HCT116 (cell line): Measurements from ENCODE around the gene BLOC1S3. TPM values are rescaled to one million over a fixed set of nuclear protein-coding genes. Genes with fewer than 3 reads are reported as not detected.

Experiments used
- ATAC-seq: fragments of 200-7000 bp; cut with Tn5 transposase; 2 replicates; pipeline ENCODE4 v1.9.1; 2020; ENCODE audit warnings: mild to moderate bottlenecking, moderate library complexity
- BruUV-seq: library from RNA; stranded (reverse); fragments of 400-500 nt; replicated peaks from 2 replicates; lab custom pipeline; 2021; lab: Mats Ljungman, UMichigan
- CTCF ChIA-PET: fragments of 300-600 bp; sonication (Branson Sonifier 250); formaldehyde crosslinking; loops from one replicate; lab custom pipeline; 2021; ENCODE audit warnings: antibody characterized with exemption; lab: Charles Lee
- POLR2A ChIA-PET: fragments of 300-600, 350-600 bp; sonication (Branson Sonifier 250); formaldehyde crosslinking; loops from one replicate; lab custom pipeline; 2021; ENCODE audit warnings: antibody characterized with exemption; lab: Charles Lee
- RAD21 ChIA-PET, 2 experiments: fragments of 300-600 bp; sonication (Branson Sonifier 250); formaldehyde crosslinking; loops; one replicate each; lab custom pipeline; 2023; ENCODE audit warnings: low total read pairs in 2 of 2; ENCODE audit not compliant: uncharacterized antibody in 2 of 2, unreplicated experiment in 2 of 2, low non-redundant PET in 1 of 2; lab: Charles Lee
- DNase-seq: peaks from one replicate; pipeline ENCODE4 v3.0.0-alpha.2; 2010; ENCODE audit warnings: low read depth, low spot score
- H2AFZ ChIP-seq: fragments of 200-600 bp; shearing (Covaris generic), sonication (generic); 2 replicates; pipeline ENCODE4 v1.6.1; 2017; ENCODE audit warnings: low read depth, mixed run types, mixed read lengths, antibody characterized with exemption, low read length; ENCODE audit not compliant: poor library complexity, severe bottlenecking
- H3K27ac ChIP-seq: 2 replicates; pipeline ENCODE4 v1.5.1; 2012; ENCODE audit warnings: low read depth, low read length
- H3K27me3 ChIP-seq: fragments of 200-600 bp; sonication (generic); 2 replicates; pipeline ENCODE4 v1.6.1; 2016; ENCODE audit warnings: mixed run types, low read length, mixed read lengths; ENCODE audit not compliant: insufficient read depth
- H3K36me3 ChIP-seq, 2 experiments: fragments of 200-500 bp in 1 of 2; fragments of 200-600 bp in 1 of 2; sonication (Bioruptor generic) in 1 of 2; sonication (generic) in 1 of 2; 2 replicates each; pipeline versions ENCODE4 v1.5.1 to v1.6.1; 2014 to 2016; ENCODE audit warnings: low read length in 2 of 2, inconsistent platforms in 1 of 2, mixed read lengths in 1 of 2, mixed run types in 1 of 2; ENCODE audit not compliant: insufficient read depth in 2 of 2, control insufficient read depth in 1 of 2
- H3K4me1 ChIP-seq, 2 experiments: fragments of 200-600 bp in 1 of 2; sonication (generic) in 1 of 2; 2 replicates each; pipeline versions ENCODE4 v1.5.1 to v1.6.1; 2012 to 2017; ENCODE audit warnings: low read length in 2 of 2, inconsistent platforms in 1 of 2, mild to moderate bottlenecking in 1 of 2, mixed read lengths in 1 of 2, mixed run types in 1 of 2, moderate library complexity in 1 of 2; ENCODE audit not compliant: insufficient read depth in 2 of 2, control insufficient read depth in 1 of 2
- H3K4me2 ChIP-seq: fragments of 200-600 bp; sonication (generic); 2 replicates; pipeline ENCODE4 v1.6.1; 2017; ENCODE audit warnings: mixed run types, low read length, mixed read lengths
- H3K4me3 ChIP-seq, 2 experiments: fragments of 200-600 bp in 1 of 2; sonication (generic) in 1 of 2; replicated peaks in 1 of 2; 2 replicates each; pipeline ENCODE4 v1.5.1; 2011 to 2016; ENCODE audit warnings: low read length in 2 of 2, control low read depth in 1 of 2, low read depth in 1 of 2, mild to moderate bottlenecking in 1 of 2, mixed read lengths in 1 of 2, mixed run types in 1 of 2
- H3K79me2 ChIP-seq: fragments of 200-600 bp; sonication (generic); 2 replicates; pipeline ENCODE4 v1.6.1; 2017; ENCODE audit warnings: mild to moderate bottlenecking, mixed run types, low read length, moderate library complexity, mixed read lengths; ENCODE audit not compliant: insufficient read depth
- H3K9ac ChIP-seq: fragments of 200-600 bp; sonication (generic); 2 replicates; pipeline ENCODE4 v1.6.1; 2016; ENCODE audit warnings: low read length, mixed read lengths
- H3K9me2 ChIP-seq: fragments of 200-600 bp; sonication (generic), shearing (Covaris generic); 2 replicates; pipeline ENCODE4 v1.6.1; 2017; ENCODE audit warnings: mixed run types, mild to moderate bottlenecking, moderate library complexity; ENCODE audit not compliant: insufficient read depth
- H3K9me3 ChIP-seq, 2 experiments: fragments of 200-500 bp in 1 of 2; fragments of 200-600 bp in 1 of 2; sonication (Bioruptor generic) in 1 of 2; sonication (generic) in 1 of 2; 2 replicates each; pipeline ENCODE4 v1.6.1; 2014 to 2017; ENCODE audit warnings: low read length in 2 of 2, mixed read lengths in 2 of 2, inconsistent platforms in 1 of 2, low read depth in 1 of 2, mild to moderate bottlenecking in 1 of 2, mixed run types in 1 of 2, moderate library complexity in 1 of 2; ENCODE audit not compliant: control insufficient read depth in 1 of 2, insufficient read depth in 1 of 2
- H4K20me1 ChIP-seq: fragments of 200-600 bp; sonication (generic), shearing (Covaris generic); 2 replicates; pipeline ENCODE4 v1.6.1; 2017; ENCODE audit warnings: mixed run types, mild to moderate bottlenecking, moderate library complexity; ENCODE audit not compliant: insufficient read depth
- CBX3 ChIP-seq: IDR thresholded peaks from 2 replicates; pipeline ENCODE4 v1.6.1; 2012; ENCODE audit warnings: low read depth
- CEBPB ChIP-seq: IDR thresholded peaks from 2 replicates; pipeline ENCODE4 v1.6.1; 2012; ENCODE audit warnings: low read depth
- CTCF ChIP-seq, 3 experiments: fragments of 200-600 bp in 1 of 3; sonication (generic) in 1 of 3; IDR thresholded peaks in 2 of 3; conservative IDR thresholded peaks in 1 of 3; 2 replicates each; pipeline ENCODE4 v1.5.1; 2012 to 2017; ENCODE audit warnings: low read depth in 2 of 3, low read length in 2 of 3, antibody characterized with exemption in 1 of 3, borderline replicate concordance in 1 of 3, control low read depth in 1 of 3, mild to moderate bottlenecking in 1 of 3, mixed read lengths in 1 of 3, mixed run types in 1 of 3, moderate library complexity in 1 of 3; ENCODE audit not compliant: insufficient read depth in 1 of 3
- EGR1 ChIP-seq: IDR thresholded peaks from 2 replicates; pipeline ENCODE4 v1.6.1; 2012; ENCODE audit warnings: low read depth
- ELF1 ChIP-seq: IDR thresholded peaks from 2 replicates; pipeline ENCODE4 v1.6.1; 2012; ENCODE audit warnings: low read depth, borderline replicate concordance
- EZH2phosphoT487 ChIP-seq: fragments of 200-600 bp; IDR thresholded peaks from 2 replicates; pipeline ENCODE4 v1.6.1; 2018; ENCODE audit warnings: antibody characterized with exemption, borderline replicate concordance
- JUND ChIP-seq: IDR thresholded peaks from 2 replicates; pipeline ENCODE4 v1.6.1; 2012
- MAX ChIP-seq: IDR thresholded peaks from 2 replicates; pipeline ENCODE4 v1.6.1; 2012
- POLR2A ChIP-seq: IDR thresholded peaks from 2 replicates; pipeline ENCODE4 v1.7.0; 2011; ENCODE audit warnings: borderline replicate concordance; ENCODE audit not compliant: insufficient read depth, insufficient read length; ENCODE audit errors: extremely low read depth
- POLR2AphosphoS5 ChIP-seq: IDR thresholded peaks from 2 replicates; pipeline ENCODE4 v1.6.1; 2011; ENCODE audit warnings: mild to moderate bottlenecking, low read depth, low read length, moderate library complexity
- SP1 ChIP-seq: IDR thresholded peaks from 2 replicates; pipeline ENCODE4 v1.6.1; 2012; ENCODE audit warnings: low read depth
- TCF7L2 ChIP-seq: IDR thresholded peaks from 2 replicates; pipeline ENCODE4 v1.7.0; 2011; ENCODE audit warnings: borderline replicate concordance, inconsistent platforms; ENCODE audit not compliant: insufficient read depth, insufficient read length; ENCODE audit errors: extremely low read depth
- intact Hi-C: fragments of 100-400 bp; cut with micrococcal nuclease; formaldehyde crosslinking; loops from 2 replicates; pipeline ENCODE4 v1.10.0; 2022
- total RNA-seq: library from RNA; stranded (reverse); gene quantifications from one replicate; pipeline ENCODE4 v1.2.1, GENCODE V29; 2021; ENCODE audit not compliant: unreplicated experiment

BLOC1S3 gene
- total RNA-seq, 1 experiment from 2014 or later = 12.2 TPM

GRCh38 chr19:45149129-45149528 is 29.5 kb upstream of the BLOC1S3 start:
- ChIA-PET RAD21 (no interaction called here), POLR2A (no interaction called here)

More at GRCh38 chr19:45149129-45149528, 29.5 kb upstream of the BLOC1S3 start:
- peaks cover 22 to 33% of the 10 kb centered on the region in 2 experiments for H3K4me1 ChIP-seq
- no peaks in the 10 kb centered on the region for H3K79me2 ChIP-seq
- no peak overlapping the region for H3K9ac ChIP-seq
- H3K27ac ChIP-seq = no peak overlapping the region
- TSS peak; percentile 16 for BruUV-seq
- TF ChIP-seq POLR2AphosphoS5 (no peak), TCF7L2 (no peak), EZH2phosphoT487 (no peak), EGR1 (no peak), MAX (no peak), CEBPB (no peak), CBX3 (no peak), POLR2A (no peak), JUND (no peak), SP1 (no peak), ELF1 (no peak), CTCF (IDR thresholded peaks at IDR 0.05 in 2 of 3, conservative IDR thresholded peaks at IDR 0.05 in 1 of 3; ENCODE audit: borderline replicate concordance in 1 of 3, insufficient read depth in 1 of 3, low read depth in 2 of 3, low read length in 2 of 3) (no peak)
- CTCF ChIA-PET = interaction anchor here (1.0 kb wide), 2 partner anchors 15 to 29 kb away, joined by 3 read pairs; partner anchors contain the start of genes BLOC1S3 and TRAPPC6A
- no peak overlapping the region for H3K4me2 ChIP-seq
- no peak overlapping the region for H3K4me3 ChIP-seq
- no peak for ATAC-seq
- DNase-seq = no peak
- no peaks in the 10 kb centered on the region for H3K9me3 ChIP-seq
- H4K20me1 ChIP-seq = no peaks in the 10 kb centered on the region
- H3K36me3 ChIP-seq = no peaks in the 10 kb centered on the region
- intact Hi-C loops = no loop called here
- H2AFZ ChIP-seq = no peak overlapping the region
- no peaks in the 10 kb centered on the region for H3K9me2 ChIP-seq
- no peaks in the 10 kb centered on the region for H3K27me3 ChIP-seq
